ENCODE results near the gene USP54. TPM values are rescaled to one million over a fixed set of nuclear protein-coding genes. Genes with fewer than 3 reads are reported as not detected.

The USP54 gene
- polyA plus RNA-seq, 1 donor, result 19.6 TPM

- DNase-seq, result no peak
Observed at GRCh38 chr10:73517166-73517888, 73.8 kb downstream of the USP54 start.

DNA sequence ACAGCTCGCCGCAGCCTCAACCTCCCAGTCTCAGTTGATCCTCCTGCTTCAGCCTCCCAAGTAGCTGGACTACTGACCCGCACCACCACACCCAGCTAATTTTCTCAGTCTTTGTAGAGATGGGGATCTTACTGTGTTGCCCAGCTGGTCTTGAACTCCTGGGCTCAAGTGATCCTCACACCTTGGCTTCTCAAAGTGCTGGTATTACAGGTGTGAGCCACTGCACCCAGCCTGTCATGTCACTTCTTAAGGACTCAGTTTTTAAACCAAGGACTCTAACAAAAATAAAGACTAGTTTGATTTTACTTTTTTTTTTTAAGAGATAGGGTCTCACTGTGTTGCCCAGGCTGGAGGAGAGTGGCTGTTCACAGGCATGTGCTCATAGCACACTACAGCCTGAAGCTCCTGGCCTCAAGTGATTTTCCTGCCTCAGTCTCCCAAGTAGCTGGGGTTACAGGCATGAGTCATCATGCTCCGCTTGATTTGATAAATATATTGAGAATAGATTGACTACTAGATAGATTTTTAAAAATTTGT, 78.9 kb downstream of the USP54 start:
- no peak for DNase-seq

DNA sequence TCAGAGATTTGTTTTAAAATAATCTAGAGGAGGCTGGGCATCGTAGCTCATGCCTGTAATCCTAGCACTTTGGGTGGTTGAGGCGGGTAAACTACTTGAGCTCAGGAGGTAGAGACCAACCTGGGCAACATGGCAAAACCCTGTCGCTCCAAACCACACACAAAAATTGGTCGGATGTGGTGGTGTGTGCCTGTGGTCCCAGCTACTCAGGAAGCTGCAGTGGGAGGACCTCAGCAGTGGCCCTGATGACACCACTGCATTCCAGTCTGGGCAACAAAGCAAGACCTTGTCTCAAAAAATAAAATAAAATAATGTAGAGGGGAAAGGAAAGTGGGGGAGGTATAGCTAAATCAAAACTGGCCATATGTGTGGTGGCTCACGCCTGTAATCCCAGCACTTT, 81.4 kb downstream of the USP54 start:
- no peak for DNase-seq

GRCh38 chr10:73506491-73506890, 84.7 kb downstream of the USP54 start:
- DNase-seq, result no peak

DNA sequence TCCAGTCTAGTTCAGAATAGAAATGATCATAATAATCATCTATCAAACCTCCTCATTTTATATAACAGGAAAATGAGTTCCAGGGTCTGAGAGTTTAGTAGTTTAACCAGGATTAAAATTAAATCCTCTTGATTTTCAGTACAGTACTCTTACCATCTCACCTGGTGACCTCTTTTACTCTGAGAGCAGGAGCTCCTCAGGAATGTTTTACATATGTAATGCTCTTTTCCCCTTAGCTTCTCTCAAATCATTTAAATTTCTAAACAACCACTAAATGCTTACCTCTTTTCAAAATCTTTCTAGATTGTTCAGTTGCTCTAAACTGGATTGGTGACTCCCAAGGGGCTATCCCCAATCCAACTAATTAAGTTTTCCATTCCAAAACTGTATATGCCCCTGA, 85.1 kb downstream of the USP54 start:
- no peak for DNase-seq

- no peak for DNase-seq
Observed at GRCh38 chr10:73503037-73503436, 88.1 kb downstream of the USP54 start.

GRCh38 chr10:73501651-73502050, 89.5 kb downstream of the USP54 start:
- DNase-seq, result no peak

GRCh38 chr10:73497623-73498022, 93.5 kb downstream of the USP54 start:
- DNase-seq, result no peak

DNA sequence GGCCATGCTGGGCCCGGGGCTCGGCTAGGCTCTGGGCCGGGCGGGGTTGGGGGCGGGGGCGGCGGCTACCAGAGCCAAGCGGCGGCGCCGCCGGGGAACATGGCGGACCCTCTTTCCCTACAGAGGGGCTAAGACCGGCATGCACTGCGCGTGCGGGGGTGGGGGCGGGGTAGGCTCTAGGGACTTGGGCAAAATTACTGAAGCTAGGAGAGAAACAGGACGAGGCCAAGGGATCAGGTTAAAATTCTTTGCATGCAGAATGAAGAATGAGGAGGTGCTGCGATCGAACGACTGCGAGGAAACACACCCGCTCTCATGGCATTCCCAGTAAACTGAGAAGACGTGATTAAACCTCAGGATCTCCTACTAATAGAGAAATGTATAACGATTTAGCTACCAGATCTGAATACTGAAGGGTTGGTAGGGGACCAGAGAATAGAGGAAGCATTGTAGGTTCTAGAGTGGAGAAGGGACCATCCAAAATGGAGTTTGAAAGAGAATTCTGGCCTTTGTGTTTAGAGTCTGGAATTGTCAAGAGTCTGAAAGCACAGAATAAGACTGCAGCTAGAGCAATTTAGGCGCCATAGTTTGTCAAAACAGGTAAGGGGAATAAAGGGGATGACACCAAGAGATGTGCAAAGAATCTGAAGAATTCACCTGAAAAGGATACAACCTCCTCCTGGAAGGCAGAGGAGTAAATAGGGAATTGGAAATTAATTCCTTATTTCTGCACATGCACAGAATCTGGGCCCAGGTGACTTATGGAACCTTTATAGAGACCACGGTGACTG, 95.1 kb downstream of the USP54 start, which contains the start of gene PPP3CB:
TSS of gene PPP3CB (minus strand) at position 141 of the 791 bp plus-strand sequence. CDS start at position 6, 135 bp downstream.
- DNase-seq, result peak; percentile 96

GRCh38 chr10:73495226-73495883, 95.8 kb downstream of the USP54 start:
- DNase-seq, result peak; percentile 76

DNA sequence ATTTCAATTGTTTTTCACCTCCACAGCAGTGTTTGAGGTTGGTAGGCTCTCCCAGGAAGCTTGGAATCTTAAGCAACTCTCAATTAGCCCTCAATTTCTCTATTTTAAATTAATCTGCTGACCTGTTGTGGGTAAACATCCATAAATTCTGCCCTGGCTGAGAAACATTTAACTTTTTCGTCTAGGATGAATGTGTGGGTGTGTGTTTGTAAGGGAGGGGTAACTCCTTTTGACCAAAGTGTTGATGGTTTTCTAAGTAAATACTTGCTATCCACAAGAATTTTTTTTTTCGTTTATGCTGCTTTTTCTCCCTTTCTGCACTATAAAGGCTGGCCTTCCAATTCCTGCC, 96.3 kb downstream of the USP54 start:
- no peak for DNase-seq

GRCh38 chr10:73494213-73494612, 96.9 kb downstream of the USP54 start:
- DNase-seq, result no peak

DNA sequence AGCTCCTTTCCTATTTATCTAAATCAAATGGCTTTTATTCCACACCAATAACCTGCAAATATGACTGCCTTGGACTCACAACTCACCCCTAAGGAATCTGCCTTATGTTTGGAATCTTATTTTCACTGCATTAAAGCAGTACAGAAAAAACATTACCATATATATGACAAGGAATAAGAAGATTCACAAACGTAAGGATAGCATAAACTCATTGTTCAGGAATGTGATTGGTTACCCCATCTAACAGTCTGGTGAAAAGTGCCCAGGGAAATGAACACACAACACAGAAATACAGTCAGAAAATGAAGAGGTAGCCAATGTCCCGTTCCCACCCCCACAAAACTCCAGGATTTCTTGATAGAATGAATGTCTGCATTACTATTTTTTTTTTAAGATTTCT, 97.4 kb downstream of the USP54 start:
- no peak for DNase-seq

DNA sequence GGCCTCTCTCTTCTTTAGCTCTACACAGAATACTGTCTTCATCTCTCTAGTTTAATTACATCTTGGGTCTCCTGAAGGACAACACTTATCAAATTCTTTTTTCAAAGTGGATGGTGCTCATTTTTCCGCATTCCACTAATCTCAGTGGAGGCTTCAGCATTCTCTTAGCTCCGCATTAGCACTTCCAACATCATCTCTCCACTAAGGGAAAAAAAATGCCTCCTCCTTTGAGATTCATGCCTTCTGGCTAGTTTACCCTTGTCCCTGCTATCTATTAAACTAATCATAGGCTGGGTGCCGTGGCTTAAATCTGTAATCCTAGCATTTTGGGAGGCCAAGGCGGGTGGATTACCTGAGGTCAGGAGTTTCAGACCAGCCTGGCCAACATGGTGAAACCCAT, 104.5 kb downstream of the USP54 start:
- DNase-seq, result no peak

DNA sequence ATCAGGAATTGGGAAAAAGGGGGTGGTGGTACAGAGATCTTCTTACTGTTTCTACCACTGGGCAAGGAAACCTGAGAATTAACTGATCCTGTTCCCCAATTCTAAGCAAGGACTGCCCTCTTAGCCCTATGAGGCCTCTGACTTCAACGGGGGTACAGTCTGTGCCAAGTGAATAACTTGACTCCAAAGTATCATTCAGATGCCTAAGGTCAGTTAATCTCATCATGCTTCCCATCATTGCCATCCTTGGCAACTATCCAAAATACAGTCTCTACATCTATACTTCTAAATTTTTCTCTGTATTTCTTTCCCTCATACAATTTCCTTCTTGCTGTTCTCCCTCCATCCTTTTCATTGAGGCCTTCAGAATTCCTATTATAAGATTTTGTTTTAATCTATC, 105.8 kb downstream of the USP54 start:
- no peak for DNase-seq

DNA sequence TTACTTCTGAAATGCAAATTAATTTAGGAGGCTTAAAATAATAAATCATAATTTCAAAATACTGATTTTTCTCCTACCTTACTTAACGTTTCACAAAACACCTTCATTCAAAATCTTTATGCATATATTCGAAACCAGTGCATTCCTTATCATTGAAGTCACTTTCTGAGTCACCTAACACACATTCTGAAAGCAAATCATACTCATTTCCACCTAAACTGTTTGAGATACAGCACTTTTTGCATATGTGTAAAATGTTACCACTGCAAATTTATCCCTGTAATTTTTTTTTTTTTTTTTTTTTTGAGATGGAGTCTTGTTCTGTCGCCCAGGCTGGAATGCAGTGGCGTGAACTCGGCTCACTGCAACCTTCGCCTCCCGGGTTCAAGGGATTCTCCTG, 111.0 kb downstream of the USP54 start:
- no peak for DNase-seq

GRCh38 chr10:73478636-73479035, 112.5 kb downstream of the USP54 start:
- DNase-seq, result no peak

DNA sequence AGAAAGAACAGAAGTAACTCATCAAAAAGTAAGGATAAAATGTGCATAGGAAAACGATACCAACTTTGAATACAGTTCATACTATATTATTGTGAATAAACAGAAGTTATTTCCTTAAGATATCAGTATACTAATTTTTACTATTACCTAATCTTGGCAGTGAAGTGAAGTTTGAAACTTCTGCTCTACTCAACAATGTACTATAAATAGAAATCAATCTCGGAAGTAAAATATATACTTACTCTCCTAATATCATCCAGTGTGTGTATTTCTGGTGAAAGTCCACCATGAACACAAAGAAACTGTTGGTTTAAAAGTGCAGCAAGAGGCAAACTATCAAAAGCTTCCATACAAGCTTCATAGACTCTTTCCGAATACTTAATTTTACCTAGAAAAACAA, 119.9 kb downstream of the USP54 start:
- DNase-seq, result no peak

- DNase-seq, result no peak
Observed at GRCh38 chr10:73469579-73469978, 121.6 kb downstream of the USP54 start.

GRCh38 chr10:73467206-73467605, 123.9 kb downstream of the USP54 start:
- no peak for DNase-seq

DNA sequence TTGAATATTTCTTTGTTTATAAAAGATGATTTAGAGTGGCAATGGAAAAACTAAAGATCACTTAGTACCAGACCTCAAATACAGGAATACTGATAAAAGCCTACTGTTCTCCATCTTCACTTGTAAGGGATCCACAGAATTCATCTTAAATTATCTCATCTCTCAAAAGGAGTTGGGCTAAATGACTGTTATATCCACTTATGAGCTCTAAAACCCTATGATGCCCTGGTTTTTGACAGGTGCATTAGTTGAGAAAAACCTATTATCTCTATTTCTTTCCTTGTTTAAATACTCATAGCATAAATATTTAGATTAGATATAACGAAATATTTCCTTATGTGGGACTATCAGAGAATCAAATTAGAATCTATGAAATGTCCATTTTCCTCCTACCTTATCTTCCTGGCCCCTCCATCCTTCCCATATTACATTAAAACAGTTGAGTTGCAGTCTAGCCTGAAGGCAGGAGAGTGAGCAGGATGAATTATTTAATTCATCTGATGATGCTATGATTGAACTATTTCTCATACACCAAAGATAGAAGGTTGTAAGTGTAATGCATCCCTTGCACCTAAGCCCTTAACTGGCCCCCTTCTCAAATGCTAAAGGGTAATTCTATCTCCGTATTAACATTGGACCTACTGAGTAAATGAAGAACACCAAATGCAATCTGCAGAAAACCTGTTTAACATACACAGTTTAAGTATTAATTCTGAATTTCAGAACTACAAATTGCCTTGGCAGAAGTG, 125.0 kb downstream of the USP54 start:
- DNase-seq, result no peak

- DNase-seq, result no peak
Observed at GRCh38 chr10:73460897-73461296, 130.2 kb downstream of the USP54 start.
